Esophagus (tissue), 2 donors: ENCODE measurements around the gene SNRNP27. TPM values are rescaled to one million over a fixed set of nuclear protein-coding genes. Genes with fewer than 3 reads are reported as not detected.

Experiments
- H3K27ac ChIP-seq, 2 donors: one replicate each; pipeline ENCODE4 v1.5.1; 2013; ENCODE audit warnings: low read depth in 2 of 2, mild to moderate bottlenecking in 2 of 2, inconsistent platforms in 1 of 2, low read length in 1 of 2, moderate library complexity in 1 of 2
- H3K27me3 ChIP-seq, 2 donors: one replicate each; pipeline ENCODE4 v1.6.1; 2013; ENCODE audit warnings: low read length in 2 of 2, control low read depth in 1 of 2, mild to moderate bottlenecking in 1 of 2; ENCODE audit not compliant: insufficient read depth in 2 of 2, control insufficient read depth in 1 of 2
- H3K36me3 ChIP-seq, 2 donors: one replicate each; pipeline ENCODE4 v1.6.1; 2013; ENCODE audit warnings: low read length in 1 of 2; ENCODE audit not compliant: control insufficient read depth in 2 of 2, insufficient read depth in 2 of 2
- H3K4me1 ChIP-seq, 2 donors: one replicate each; pipeline ENCODE4 v1.6.1; 2013; ENCODE audit warnings: low read length in 1 of 2; ENCODE audit not compliant: control insufficient read depth in 2 of 2, insufficient read depth in 2 of 2
- H3K4me3 ChIP-seq, 2 donors: one replicate each; pipeline ENCODE4 v1.5.1; 2013; ENCODE audit warnings: low read length in 2 of 2, mild to moderate bottlenecking in 2 of 2, low read depth in 1 of 2, moderate library complexity in 1 of 2
- H3K9me3 ChIP-seq, 2 donors: one replicate each; pipeline ENCODE4 v1.6.1; 2013; ENCODE audit warnings: mild to moderate bottlenecking in 2 of 2, low read depth in 1 of 2, low read length in 1 of 2, moderate library complexity in 1 of 2; ENCODE audit not compliant: control insufficient read depth in 2 of 2, insufficient read depth in 1 of 2
- WGBS, 2 donors: extraction: QIAGEN DNeasy Blood & Tissue Kit; methylation state at CpG; one replicate each; pipeline ENCODE4 v1.1.7; 2013; 5-methylcytosine and 5-hydroxymethylcytosine counted together
- polyA plus RNA-seq, 2 donors: library from polyadenylated mRNA; stranded (reverse); fragments of 200-250 nt; gene quantifications; one replicate each; pipeline ENCODE4 v1.2.3, GENCODE V29; 2013
- donor health status: healthy with polysubstance abuse.
- donor health status: Bipolar disorder and iron deficiency.

SNRNP27 gene
- polyA plus RNA-seq, 2 donors = 22.0 to 24.4 TPM

DNA sequence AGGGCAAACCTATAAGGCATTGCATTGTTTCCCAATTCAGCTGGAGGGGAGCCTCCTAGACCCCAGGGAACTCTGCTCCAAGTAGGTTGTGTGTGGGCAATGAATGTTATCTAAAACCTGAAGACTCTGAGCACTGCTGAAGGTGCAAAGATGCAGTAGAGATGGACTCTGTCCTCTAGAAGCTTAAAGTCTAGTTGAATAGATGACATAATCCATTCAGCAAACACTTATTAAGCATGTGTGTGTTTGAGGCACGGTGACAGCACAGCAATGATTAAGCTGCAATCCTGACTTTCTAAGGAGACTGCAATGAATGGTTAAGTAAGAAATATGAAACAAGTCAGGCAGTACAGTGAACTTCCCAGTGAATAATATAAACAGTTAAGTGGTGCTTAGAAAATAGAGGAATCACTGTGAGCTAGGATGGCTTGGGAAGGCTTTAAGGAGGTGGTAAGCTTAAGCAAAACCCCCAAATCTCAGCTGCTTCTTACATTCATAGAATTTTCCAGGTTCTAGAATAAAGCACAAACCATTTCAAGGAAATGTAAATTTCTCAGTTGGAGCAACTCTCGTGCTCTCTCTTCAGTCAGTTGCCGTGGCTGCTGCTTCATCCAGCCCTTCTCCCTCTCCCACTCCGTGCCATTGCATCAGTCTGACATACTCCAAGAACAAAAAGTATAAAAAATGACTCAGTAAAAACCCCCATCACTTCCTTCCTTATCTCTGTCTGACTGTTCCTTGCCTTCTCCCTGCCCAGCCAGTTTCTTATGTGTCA, 40.3 kb downstream of the SNRNP27 start:
- peak overlapping the region in 1 of 2 donors; percentile 62 for H3K27ac ChIP-seq
- peaks cover 2 to 4% of the 10 kb centered on the region in 2 donors for H3K4me1 ChIP-seq
- H3K27me3 ChIP-seq = no peaks in the 10 kb centered on the region
- H3K36me3 ChIP-seq = peaks cover 10 to 31% of the 10 kb centered on the region in 2 donors
- no peak overlapping the region for H3K4me3 ChIP-seq
- 48 to 49% methylated on average over 4 of the region's 4 CpGs for WGBS, 2 donors
- no peaks in the 10 kb centered on the region for H3K9me3 ChIP-seq

DNA sequence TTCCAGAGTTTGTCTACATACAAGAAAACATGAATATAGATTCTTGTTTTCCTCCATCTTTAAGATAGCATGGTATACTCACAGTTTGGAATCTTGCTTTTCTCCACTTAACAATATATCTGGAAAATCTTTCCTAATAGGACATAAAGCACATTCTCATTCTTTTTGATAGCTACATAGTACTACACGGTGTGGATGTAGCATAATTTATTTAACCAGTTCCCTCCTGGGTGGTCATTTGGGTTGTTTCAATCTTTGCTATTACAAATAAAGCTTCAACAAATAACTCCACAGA, 40.8 kb downstream of the SNRNP27 start:
- Histone ChIP-seq H3K4me3 (no peak overlapping the region), H3K27ac (no peak overlapping the region), H3K27me3 (no peaks in the 10 kb centered on the region), H3K36me3 (peaks cover 10 to 32% of the 10 kb centered on the region in 2 donors), H3K9me3 (no peaks in the 10 kb centered on the region), H3K4me1 (peaks cover 2 to 4% of the 10 kb centered on the region in 2 donors)
- WGBS, 2 donors = 67 to 70% methylated on average over 1 of the region's 1 CpG

DNA sequence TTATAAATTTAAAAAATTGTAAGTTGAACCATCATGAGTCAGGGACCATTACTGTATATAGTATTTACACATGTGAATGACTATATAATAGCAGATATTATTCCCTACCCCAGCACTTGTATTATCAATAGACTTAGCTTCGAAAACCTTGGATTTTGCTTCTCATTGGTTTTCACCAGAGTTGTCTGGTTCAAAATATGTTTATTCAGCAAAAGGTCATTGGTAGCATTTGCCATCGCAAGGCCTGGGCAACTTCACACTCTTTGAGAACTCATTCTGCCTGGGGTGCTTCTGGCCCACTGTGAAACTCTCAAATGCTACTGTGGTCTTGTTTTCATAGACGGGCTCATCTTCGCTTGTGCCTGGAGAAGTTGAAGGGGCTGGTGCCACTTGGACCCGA, 41.3 kb downstream of the SNRNP27 start:
- H3K27ac ChIP-seq = peak overlapping the region in 1 of 2 donors; percentile 7
- no peaks in the 10 kb centered on the region for H3K27me3 ChIP-seq
- H3K4me1 ChIP-seq = peaks cover 2 to 4% of the 10 kb centered on the region in 2 donors
- H3K36me3 ChIP-seq = peaks cover 10 to 34% of the 10 kb centered on the region in 2 donors
- H3K9me3 ChIP-seq = no peaks in the 10 kb centered on the region
- WGBS, 2 donors = 97 to 99% methylated on average over 5 of the region's 5 CpGs
- H3K4me3 ChIP-seq = no peak overlapping the region

DNA sequence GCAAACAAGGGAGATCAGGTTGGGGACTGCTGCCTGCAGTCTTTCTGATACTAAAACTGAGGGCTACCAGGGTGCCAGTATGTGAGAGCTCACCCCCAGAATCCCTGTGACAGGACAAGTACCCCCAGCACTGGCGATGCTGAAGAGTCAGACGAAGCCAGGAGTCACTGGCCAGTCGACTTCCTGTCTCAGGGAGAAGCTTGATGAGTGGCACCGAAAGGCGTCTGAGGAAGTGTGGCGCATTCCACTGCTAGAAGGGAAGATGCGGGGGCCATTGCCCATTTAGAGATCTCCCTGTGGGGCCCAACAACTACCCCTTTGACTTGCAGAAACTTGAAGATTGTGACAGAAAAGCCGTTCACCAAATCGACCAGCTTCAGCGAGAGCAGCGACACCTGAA, 43.1 kb downstream of the SNRNP27 start:
- peaks cover 2% of the 10 kb centered on the region in 2 donors for H3K4me1 ChIP-seq
- H3K36me3 ChIP-seq = peaks cover 10 to 34% of the 10 kb centered on the region in 2 donors
- 89 to 90% methylated on average over 11 of the region's 11 CpGs for WGBS, 2 donors
- no peak overlapping the region for H3K27ac ChIP-seq
- no peaks in the 10 kb centered on the region for H3K9me3 ChIP-seq
- H3K27me3 ChIP-seq = no peaks in the 10 kb centered on the region
- H3K4me3 ChIP-seq = no peak overlapping the region

DNA sequence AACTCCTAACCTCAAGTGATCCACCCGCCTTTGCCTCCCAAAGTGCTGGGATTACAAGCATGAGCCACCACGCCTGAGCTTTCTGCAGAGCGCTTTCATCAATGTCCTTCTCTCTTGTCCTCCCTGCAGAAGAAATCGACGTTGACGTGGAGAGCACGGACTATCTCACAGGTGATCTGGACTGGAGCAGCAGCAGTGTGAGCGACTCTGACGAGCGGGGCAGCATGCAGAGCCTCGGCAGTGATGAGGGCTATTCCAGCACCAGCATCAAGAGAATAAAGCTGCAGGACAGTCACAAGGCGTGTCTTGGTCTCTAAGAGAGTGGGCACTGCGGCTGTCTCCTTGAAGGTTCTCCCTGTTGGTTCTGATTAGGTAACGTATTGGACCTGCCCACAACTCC, 44.2 kb downstream of the SNRNP27 start:
- H3K9me3 ChIP-seq = no peaks in the 10 kb centered on the region
- no peak overlapping the region for H3K4me3 ChIP-seq
- H3K27me3 ChIP-seq = no peaks in the 10 kb centered on the region
- H3K27ac ChIP-seq = no peak overlapping the region
- H3K4me1 ChIP-seq = peaks cover 0 to 2% of the 10 kb centered on the region in 2 donors
- H3K36me3 ChIP-seq = peaks cover 11 to 32% of the 10 kb centered on the region in 2 donors
- 94 to 96% methylated on average over 14 of the region's 14 CpGs for WGBS, 2 donors

DNA sequence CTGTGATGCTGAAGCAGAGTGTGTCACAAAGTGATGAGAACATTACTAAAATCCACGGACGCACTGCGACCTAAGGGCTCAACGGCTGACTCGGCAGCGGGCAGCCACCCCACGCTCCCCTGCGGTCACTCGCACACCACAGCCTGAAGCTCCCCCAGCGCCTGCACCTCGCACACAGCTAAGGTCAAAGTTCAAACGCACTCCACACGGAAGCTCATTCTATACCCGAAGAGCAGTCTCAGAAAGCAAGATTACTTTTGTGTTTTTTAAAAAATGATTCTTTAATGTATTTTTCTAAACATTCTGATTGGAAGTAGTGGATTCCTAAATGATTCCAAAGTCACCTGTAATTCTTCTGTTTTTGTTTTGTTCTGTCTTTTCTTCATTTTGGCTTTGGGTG, 46.0 kb downstream of the SNRNP27 start:
- H3K27ac ChIP-seq = no peak overlapping the region
- H3K27me3 ChIP-seq = no peaks in the 10 kb centered on the region
- peaks cover 16 to 39% of the 10 kb centered on the region in 2 donors for H3K36me3 ChIP-seq
- no peaks in the 10 kb centered on the region for H3K9me3 ChIP-seq
- H3K4me3 ChIP-seq = no peak overlapping the region
- peaks cover 0 to 2% of the 10 kb centered on the region in 2 donors for H3K4me1 ChIP-seq
- WGBS, 2 donors = 71 to 84% methylated on average over 14 of the region's 14 CpGs

DNA sequence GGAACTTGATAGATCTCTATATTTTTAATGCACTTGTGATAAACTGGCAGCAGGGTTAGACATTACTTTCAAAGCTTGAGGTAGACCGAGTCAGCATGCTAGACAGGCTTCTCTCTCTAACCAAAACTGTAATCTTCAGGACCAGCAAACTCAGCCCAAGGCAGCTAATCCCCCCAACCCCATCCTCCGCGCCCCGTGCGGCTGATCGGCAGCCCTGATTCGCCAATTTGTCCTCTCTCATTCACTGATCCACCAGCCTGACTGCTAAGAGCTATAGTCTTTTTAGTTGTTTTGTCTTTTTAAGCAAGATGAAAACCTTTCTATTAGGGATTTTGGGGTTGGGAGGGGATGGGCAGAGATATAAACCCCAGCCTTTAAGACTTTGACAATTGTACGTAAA, 46.9 kb downstream of the SNRNP27 start:
- H3K4me3 ChIP-seq = no peak overlapping the region
- H3K27ac ChIP-seq = no peak overlapping the region
- H3K9me3 ChIP-seq = no peaks in the 10 kb centered on the region
- WGBS, 2 donors = 96% methylated on average over 8 of the region's 8 CpGs
- peaks cover 0 to 2% of the 10 kb centered on the region in 2 donors for H3K4me1 ChIP-seq
- H3K27me3 ChIP-seq = no peaks in the 10 kb centered on the region
- peaks cover 14 to 37% of the 10 kb centered on the region in 2 donors for H3K36me3 ChIP-seq

DNA sequence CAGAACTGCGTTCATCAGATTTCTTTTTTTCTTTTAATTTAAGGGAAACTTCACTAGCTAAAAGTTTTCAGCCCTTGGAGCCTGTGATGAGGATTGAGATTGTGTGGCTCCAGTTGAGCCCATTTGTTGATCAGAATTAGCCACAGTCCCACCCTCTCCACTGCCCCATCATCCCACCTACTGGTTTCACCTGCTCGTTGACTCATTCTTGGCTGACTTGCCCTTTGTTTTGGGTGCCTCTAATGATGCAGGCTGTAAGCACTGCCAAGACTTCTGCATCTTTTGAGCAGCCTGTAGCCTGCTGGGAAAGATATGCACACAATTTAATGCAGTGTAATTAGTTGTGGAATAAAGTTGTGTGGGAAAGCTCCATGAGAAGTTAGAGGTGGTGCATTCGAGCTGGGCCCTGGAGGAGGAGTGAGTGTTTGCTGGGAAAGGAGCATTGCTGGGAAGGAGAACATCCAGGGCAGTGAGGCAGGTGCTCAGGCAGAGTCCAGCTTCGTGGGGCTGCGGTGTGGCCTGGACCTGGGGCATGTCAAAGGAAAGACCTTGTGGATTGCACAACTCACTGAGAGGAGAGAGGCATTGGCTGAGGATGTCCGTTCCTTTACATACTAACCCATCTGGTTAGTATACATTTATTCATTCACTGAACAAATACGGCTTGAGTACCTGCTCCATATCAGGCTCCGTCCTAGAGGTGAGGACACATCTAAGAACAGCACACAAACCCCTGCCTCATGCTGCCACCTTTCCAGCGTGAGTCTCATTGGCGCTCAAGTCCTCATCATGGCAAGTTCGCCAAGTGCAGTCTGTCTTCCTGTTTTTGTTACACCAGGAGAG, 49.5 kb downstream of the SNRNP27 start:
- 87 to 88% methylated on average over 11 of the region's 11 CpGs for WGBS, 2 donors
- Histone ChIP-seq H3K27me3 (no peaks in the 10 kb centered on the region), H3K4me1 (peaks cover 0 to 5% of the 10 kb centered on the region in 2 donors), H3K4me3 (no peak overlapping the region), H3K9me3 (no peaks in the 10 kb centered on the region), H3K36me3 (peaks cover 6 to 19% of the 10 kb centered on the region in 2 donors), H3K27ac (peak overlapping the region in 1 of 2 donors; percentile 34)

DNA sequence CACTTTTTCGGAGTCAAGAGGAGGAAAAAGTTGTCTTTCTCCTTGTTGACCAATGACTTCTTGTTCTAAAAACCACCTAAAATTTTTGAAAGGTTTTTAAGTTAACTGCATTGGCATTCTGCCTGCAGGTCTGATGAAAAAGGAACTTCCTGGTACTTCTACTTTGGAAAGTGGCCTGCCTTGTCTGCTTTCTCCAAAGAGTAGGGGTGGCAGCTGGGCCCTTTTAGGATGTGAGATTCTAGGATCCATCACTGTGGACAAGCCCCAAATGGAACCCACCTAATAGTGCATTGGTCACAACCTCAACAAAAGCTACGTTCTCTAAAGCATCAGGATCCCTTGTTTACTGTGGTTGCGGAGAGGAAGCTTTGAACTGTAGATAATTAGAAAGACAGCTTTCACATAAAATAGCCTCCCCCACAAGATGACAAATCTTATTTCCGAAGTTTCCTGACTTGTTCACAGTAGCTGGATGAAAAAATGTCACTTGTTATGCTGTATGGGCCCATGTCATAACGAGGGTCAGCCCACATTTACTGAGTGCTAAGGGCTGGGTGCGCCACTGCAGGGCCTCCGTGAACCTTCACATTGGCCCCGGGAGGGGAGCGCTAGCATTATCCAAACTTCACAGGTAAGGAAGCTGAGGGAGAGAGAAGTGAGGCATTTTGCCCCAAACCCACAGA, 50.2 kb downstream of the SNRNP27 start:
- Histone ChIP-seq H3K9me3 (no peaks in the 10 kb centered on the region), H3K27ac (peak overlapping the region in 1 of 2 donors; percentile 30)
- WGBS, 2 donors = 85 to 89% methylated on average over 9 of the region's 9 CpGs

More for the DNA sequence above, 50.2 kb downstream of the SNRNP27 start:
- Histone ChIP-seq H3K4me1 (peaks cover 0 to 5% of the 10 kb centered on the region in 2 donors), H3K27me3 (no peaks in the 10 kb centered on the region), H3K36me3 (peaks cover 6 to 13% of the 10 kb centered on the region in 2 donors), H3K4me3 (no peak overlapping the region)
